Activated T-cell treated with anti-CD3 and anti-CD28 coated beads, Interleukin-2, amount 50 U/mL, for 72 hours (primary cell): Measurements from ENCODE around the gene SCAMP3. TPM values are rescaled to one million over a fixed set of nuclear protein-coding genes. Genes with fewer than 3 reads are reported as not detected.
A peak's percentile ranks its signal among the peaks of the same experiment; 100 is the strongest.
"Not testable (repeated sequence)": the region's sequence is repeated elsewhere in the genome, so short reads cannot be mapped to it uniquely, and the experiment has no call there.

ENCODE experiments used
- ATAC-seq, 2 donors: fragments of 150-1000 bp; cut with Tn5 transposase; replicated peaks in 1 of 2; 2 replicates each; pipeline ENCODE4 v1.10.0; 2021; ENCODE audit warnings: moderate library complexity in 2 of 2, mild to moderate bottlenecking in 1 of 2
- DNase-seq, 2 donors: peaks; one replicate each; pipeline ENCODE4 v3.0.0; 2021 to 2022; ENCODE audit warnings: mixed read lengths in 1 of 2
- H3K27ac Mint-ChIP-seq: one replicate; pipeline ENCODE4 v1.8.0; 2022; ENCODE audit warnings: mild to moderate bottlenecking, moderate library complexity, mixed read lengths
- H3K27me3 Mint-ChIP-seq: one replicate; pipeline ENCODE4 v1.8.0; 2022; ENCODE audit warnings: low read depth, mixed read lengths
- H3K36me3 Mint-ChIP-seq, 2 donors: one replicate each; pipeline ENCODE4 v1.8.0; 2022; ENCODE audit warnings: mixed read lengths in 2 of 2, mild to moderate bottlenecking in 1 of 2; ENCODE audit not compliant: insufficient read depth in 2 of 2
- H3K4me1 Mint-ChIP-seq: one replicate; pipeline ENCODE4 v1.8.0; 2022; ENCODE audit warnings: low read depth, mixed read lengths
- H3K4me3 Mint-ChIP-seq, 2 donors: one replicate each; pipeline ENCODE4 v1.8.0; 2022; ENCODE audit warnings: mild to moderate bottlenecking in 2 of 2, mixed read lengths in 2 of 2, moderate library complexity in 2 of 2
- H3K9me3 Mint-ChIP-seq, 2 donors: one replicate each; pipeline ENCODE4 v1.8.0; 2022; ENCODE audit warnings: mixed read lengths in 2 of 2
- total RNA-seq, 2 donors: library from RNA; stranded (reverse); gene quantifications; one replicate each; pipeline ENCODE4 v1.2.3, GENCODE V29; 2022

SCAMP3 gene
- total RNA-seq, 2 donors from 2014 or later, result 112 to 114 TPM

- H3K27ac Mint-ChIP-seq, result no peak overlapping the region
- H3K4me3 Mint-ChIP-seq, result no peak overlapping the region
- no peak for DNase-seq
- no peak for ATAC-seq
- H3K27me3 Mint-ChIP-seq, result peaks cover 34% of the 10 kb centered on the region
- H3K4me1 Mint-ChIP-seq, result peaks cover 7% of the 10 kb centered on the region
- H3K36me3 Mint-ChIP-seq, result no peaks in the 10 kb centered on the region
- no peaks in the 10 kb centered on the region for H3K9me3 Mint-ChIP-seq
These were observed 33.7 kb upstream of the SCAMP3 start for GRCh38 chr1:155295942-155296267.

GRCh38 chr1:155295183-155295941, 33.2 kb upstream of the SCAMP3 start:
- H3K4me3 Mint-ChIP-seq, result no peak overlapping the region
- ATAC-seq (peak in 1 of 2 donors; percentile 39), DNase-seq (no peak)
- peaks cover 7% of the 10 kb centered on the region for H3K4me1 Mint-ChIP-seq
- H3K27me3 Mint-ChIP-seq, result peaks cover 34% of the 10 kb centered on the region
- H3K9me3 Mint-ChIP-seq, result no peaks in the 10 kb centered on the region
- no peaks in the 10 kb centered on the region for H3K36me3 Mint-ChIP-seq
- no peak overlapping the region for H3K27ac Mint-ChIP-seq

- peak in 1 of 2 donors; percentile 7 for ATAC-seq
- DNase-seq, result no peak
- Mint-ChIP-seq H3K36me3 (no peaks in the 10 kb centered on the region), H3K27ac (no peak overlapping the region), H3K4me3 (peak overlapping the region in 1 of 2 donors; percentile 65), H3K27me3 (peaks cover 34% of the 10 kb centered on the region), H3K9me3 (no peaks in the 10 kb centered on the region), H3K4me1 (peaks cover 7% of the 10 kb centered on the region)
These were observed 32.5 kb upstream of the SCAMP3 start for GRCh38 chr1:155294520-155295182.

- Mint-ChIP-seq H3K9me3 (no peaks in the 10 kb centered on the region), H3K4me1 (peaks cover 7% of the 10 kb centered on the region), H3K27ac (no peak overlapping the region), H3K27me3 (peaks cover 34% of the 10 kb centered on the region), H3K4me3 (no peak overlapping the region), H3K36me3 (no peaks in the 10 kb centered on the region)
- ATAC-seq, result no peak
- no peak for DNase-seq
These were observed 31.1 kb upstream of the SCAMP3 start for GRCh38 chr1:155293086-155293749.

- H3K36me3 Mint-ChIP-seq, H3K4me1 Mint-ChIP-seq, H3K27ac Mint-ChIP-seq, ATAC-seq, H3K9me3 Mint-ChIP-seq, DNase-seq, H3K4me3 Mint-ChIP-seq: not testable (repeated sequence)
- H3K27me3 Mint-ChIP-seq, result peaks cover 18% of the 10 kb centered on the region
These were observed 28.8 kb upstream of the SCAMP3 start for GRCh38 chr1:155291006-155291405.

- H3K4me3 Mint-ChIP-seq, result no peak overlapping the region
These were observed 25.9 kb upstream of the SCAMP3 start for GRCh38 chr1:155287987-155288543.

GRCh38 chr1:155286544-155286943, 24.4 kb upstream of the SCAMP3 start:
- DNase-seq (no peak), ATAC-seq (no peak)
- Mint-ChIP-seq H3K36me3 (no peaks in the 10 kb centered on the region), H3K9me3 (no peaks in the 10 kb centered on the region), H3K4me3 (no peak overlapping the region), H3K27ac (no peak overlapping the region), H3K27me3 (no peaks in the 10 kb centered on the region), H3K4me1 (no peaks in the 10 kb centered on the region)

More at GRCh38 chr1:155287987-155288543, 25.9 kb upstream of the SCAMP3 start:
- Mint-ChIP-seq H3K27me3 (no peaks in the 10 kb centered on the region), H3K36me3 (no peaks in the 10 kb centered on the region), H3K4me1 (no peaks in the 10 kb centered on the region), H3K9me3 (no peaks in the 10 kb centered on the region), H3K27ac (no peak overlapping the region)
- ATAC-seq (no peak), DNase-seq (no peak)

GRCh38 chr1:155285631-155286044, 23.5 kb upstream of the SCAMP3 start:
- no peak overlapping the region for H3K4me3 Mint-ChIP-seq
- H3K27ac Mint-ChIP-seq, result no peak overlapping the region
- H3K36me3 Mint-ChIP-seq, result no peaks in the 10 kb centered on the region
- no peak for DNase-seq
- H3K9me3 Mint-ChIP-seq, result no peaks in the 10 kb centered on the region
- H3K4me1 Mint-ChIP-seq, result no peaks in the 10 kb centered on the region
- H3K27me3 Mint-ChIP-seq, result no peaks in the 10 kb centered on the region
- no peak for ATAC-seq

- no peak overlapping the region for H3K27ac Mint-ChIP-seq
- no peaks in the 10 kb centered on the region for H3K27me3 Mint-ChIP-seq
- H3K9me3 Mint-ChIP-seq, result no peaks in the 10 kb centered on the region
- ATAC-seq (no peak), DNase-seq (no peak)
- H3K4me3 Mint-ChIP-seq, result no peak overlapping the region
- H3K36me3 Mint-ChIP-seq, result no peaks in the 10 kb centered on the region
- H3K4me1 Mint-ChIP-seq, result no peaks in the 10 kb centered on the region
These were observed 22.9 kb upstream of the SCAMP3 start for GRCh38 chr1:155285063-155285462.

GRCh38 chr1:155284476-155284875, 22.3 kb upstream of the SCAMP3 start:
- Mint-ChIP-seq H3K36me3 (no peaks in the 10 kb centered on the region), H3K9me3 (no peaks in the 10 kb centered on the region), H3K27me3 (no peaks in the 10 kb centered on the region), H3K4me3 (no peak overlapping the region), H3K4me1 (peaks cover 2% of the 10 kb centered on the region), H3K27ac (no peak overlapping the region)
- DNase-seq (no peak), ATAC-seq (no peak)

- Mint-ChIP-seq H3K9me3 (no peaks in the 10 kb centered on the region), H3K27ac (no peak overlapping the region), H3K4me3 (no peak overlapping the region), H3K36me3 (no peaks in the 10 kb centered on the region), H3K4me1 (peaks cover 15% of the 10 kb centered on the region), H3K27me3 (no peaks in the 10 kb centered on the region)
- DNase-seq, result no peak
- ATAC-seq, result no peak
These were observed 20.4 kb upstream of the SCAMP3 start for GRCh38 chr1:155282488-155283091.

GRCh38 chr1:155279268-155279667, 17.1 kb upstream of the SCAMP3 start:
- no peak overlapping the region for H3K4me3 Mint-ChIP-seq
- ATAC-seq, result no peak
- H3K4me1 Mint-ChIP-seq, result peaks cover 33% of the 10 kb centered on the region
- no peaks in the 10 kb centered on the region for H3K36me3 Mint-ChIP-seq
- H3K27me3 Mint-ChIP-seq, result no peaks in the 10 kb centered on the region
- no peak for DNase-seq
- no peaks in the 10 kb centered on the region for H3K9me3 Mint-ChIP-seq
- no peak overlapping the region for H3K27ac Mint-ChIP-seq

GRCh38 chr1:155278689-155279160, 16.6 kb upstream of the SCAMP3 start:
- no peak overlapping the region for H3K27ac Mint-ChIP-seq
- peaks cover 36% of the 10 kb centered on the region for H3K4me1 Mint-ChIP-seq
- H3K27me3 Mint-ChIP-seq, result no peaks in the 10 kb centered on the region
- H3K4me3 Mint-ChIP-seq, result peak overlapping the region; percentile 32 to 83
- ATAC-seq, result no peak
- DNase-seq, result no peak
- no peaks in the 10 kb centered on the region for H3K36me3 Mint-ChIP-seq
- H3K9me3 Mint-ChIP-seq, result no peaks in the 10 kb centered on the region
